HUDEP-2 (cell line): ENCODE results near the gene SELENON.

Experiments used
- DNase-seq, 76 experiments: peaks; one replicate each; lab custom pipeline; 2025; ENCODE audit not compliant: unreplicated experiment in 76 of 76; lab: John Stamatoyannopoulos, UW

The SELENON gene

DNA sequence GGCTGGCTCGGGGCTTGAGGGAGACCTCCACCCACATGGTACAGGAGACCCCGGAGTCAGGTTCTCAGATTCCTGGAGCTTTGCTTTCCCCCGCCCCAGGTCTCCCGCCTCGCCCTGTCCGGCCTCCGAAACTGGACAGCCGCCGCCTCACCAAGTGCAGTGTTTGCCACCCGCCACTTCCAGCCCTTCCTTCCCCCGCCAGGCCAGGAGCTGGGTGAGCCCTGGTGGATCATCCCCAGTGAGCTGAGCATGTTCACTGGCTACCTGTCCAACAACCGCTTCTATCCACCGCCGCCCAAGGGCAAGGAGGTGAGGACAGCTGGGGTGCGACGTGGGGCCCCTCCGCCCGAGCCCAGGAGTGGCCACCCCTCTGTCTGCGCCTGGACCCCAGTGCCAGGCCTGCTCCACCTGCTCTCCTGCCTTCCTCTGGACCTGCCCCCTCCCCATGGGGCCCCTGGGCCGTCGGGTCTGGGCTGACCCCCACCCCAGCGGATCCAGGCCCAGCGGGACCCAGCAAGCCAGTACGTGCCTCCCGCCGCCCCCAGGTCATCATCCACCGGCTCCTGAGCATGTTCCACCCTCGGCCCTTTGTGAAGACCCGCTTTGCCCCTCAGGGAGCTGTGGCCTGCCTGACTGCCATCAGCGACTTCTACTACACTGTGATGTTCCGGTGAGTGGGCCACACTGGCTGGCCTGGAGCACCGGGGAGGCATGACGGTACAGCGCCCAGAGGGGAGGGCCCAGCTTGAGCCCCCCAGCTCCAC is 8.7 kb downstream of the SELENON start:
- no peak for DNase-seq

DNA sequence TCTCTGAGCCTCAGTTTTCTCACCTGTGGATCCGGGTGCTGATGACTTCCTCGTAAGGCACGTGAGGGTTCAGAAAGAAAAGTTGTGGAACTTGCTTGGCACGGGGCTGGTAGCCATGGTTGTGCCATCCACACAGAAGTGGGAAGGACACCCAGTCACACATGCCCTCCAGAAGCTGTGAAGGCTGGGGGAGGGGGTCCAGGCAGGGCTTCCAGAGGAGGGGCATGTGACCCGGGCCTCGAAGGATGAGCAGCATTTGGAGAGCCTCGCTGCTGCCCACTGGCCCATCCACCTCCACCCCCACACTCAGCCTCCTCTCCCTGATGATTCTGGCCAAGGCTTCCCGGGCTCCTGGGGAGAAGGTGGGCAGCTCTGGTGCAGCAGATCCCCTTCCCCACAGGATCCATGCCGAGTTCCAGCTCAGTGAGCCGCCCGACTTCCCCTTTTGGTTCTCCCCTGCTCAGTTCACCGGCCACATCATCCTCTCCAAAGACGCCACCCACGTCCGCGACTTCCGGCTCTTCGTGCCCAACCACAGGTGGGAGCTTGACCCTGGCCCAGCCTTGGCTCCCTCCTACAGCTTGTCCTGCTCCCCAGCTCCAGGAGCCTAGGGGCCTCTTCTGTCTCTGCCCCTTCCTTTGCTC is 9.4 kb downstream of the SELENON start:
- DNase-seq: no peak

DNA sequence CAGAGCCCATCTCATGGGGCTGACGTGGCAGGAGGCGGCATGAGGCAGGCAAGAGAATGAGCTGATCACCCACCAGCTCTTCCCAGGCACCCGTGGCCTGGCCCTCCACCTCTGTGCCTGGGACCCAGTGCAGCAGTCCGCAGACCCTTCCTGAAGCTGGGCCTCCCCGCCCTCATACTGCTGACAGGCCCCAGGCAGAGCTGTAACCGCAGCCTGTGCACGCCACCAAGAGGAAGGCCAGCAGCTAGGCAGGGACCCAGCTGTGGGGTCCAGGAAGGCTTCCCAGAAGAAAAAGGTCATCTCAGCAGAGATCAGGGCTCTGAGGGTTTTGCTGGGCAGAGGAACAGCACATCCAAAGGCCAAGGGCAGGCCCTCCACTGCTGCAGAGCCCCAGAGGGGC is 9.9 kb downstream of the SELENON start:
- no peak for DNase-seq

DNA sequence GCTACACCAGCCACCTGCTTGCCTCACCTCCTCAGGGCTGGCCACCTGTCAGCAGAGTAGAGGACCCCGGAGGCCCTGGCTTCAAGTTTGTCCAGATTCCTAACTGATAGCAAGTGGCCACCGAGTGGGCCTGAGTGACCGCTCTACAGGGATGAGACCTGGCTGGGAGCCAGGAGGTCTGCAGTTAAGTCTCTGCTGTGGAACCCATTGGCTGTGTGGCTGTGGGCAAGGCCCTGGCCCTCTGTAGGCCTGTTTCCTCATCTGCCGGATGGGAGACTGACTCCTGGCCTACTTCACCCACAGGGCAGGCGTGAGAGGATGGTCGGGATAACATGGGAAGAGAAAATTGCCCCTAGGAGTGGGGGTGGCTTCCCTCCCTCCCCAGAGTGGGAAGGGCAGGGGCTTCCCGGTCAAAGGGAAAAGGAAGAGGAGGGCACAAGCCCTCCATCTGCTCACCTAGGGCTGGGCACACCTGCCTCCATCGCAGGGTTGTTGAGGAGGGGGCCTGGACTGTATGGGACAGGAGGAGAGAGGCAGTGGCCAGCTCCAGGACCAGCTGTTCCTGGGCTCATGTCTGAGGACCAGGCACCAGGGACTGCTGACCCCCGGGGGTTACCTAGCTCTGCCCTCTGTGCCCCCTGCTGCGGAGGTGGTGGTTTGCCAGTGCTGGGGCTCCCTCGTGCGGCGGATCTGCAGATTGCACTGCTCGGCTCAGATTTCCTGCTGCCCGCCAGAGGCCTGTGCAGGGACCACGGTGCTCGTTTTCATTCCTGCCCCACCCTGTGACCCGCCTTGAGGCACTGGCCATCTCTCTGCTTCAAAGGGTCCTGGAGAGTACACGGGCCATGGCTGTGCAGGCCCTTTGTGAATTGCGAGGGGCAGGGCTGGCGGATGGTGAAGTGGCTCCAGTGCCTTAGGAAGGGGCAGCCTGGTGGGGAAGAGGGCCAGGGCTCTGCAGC is 10.6 kb downstream of the SELENON start:
- peak in 53 of 76 experiments; percentile 10 to 68 (median 41) for DNase-seq

DNA sequence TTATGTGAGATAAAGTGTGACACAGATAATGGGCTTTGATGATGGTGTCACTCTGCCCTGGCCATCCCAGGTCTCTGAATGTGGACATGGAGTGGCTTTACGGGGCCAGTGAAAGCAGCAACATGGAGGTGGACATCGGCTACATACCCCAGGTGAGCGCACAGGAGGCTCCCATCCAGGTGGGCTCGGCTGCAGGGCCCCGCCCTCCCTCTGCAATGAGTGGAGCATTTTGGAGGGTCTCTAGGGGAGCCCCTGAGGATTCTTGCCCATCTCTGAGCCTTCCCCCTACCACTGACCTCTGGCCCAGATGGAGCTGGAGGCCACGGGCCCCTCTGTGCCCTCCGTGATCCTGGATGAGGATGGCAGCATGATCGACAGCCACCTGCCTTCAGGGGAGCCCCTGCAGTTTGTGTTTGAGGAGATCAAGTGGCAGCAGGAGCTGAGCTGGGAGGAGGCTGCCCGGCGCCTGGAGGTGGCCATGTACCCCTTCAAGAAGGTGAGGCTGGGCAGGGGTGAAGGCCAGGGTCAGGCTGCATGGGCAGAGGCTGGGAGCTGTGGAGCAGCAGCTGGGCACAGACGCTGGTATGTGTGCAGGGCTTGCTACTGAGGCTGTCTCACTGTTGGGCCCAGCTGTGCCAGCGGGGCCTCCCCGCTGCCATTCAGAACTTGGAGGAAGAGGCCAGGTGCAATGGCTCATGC is 11.5 kb downstream of the SELENON start:
- DNase-seq: no peak

DNA sequence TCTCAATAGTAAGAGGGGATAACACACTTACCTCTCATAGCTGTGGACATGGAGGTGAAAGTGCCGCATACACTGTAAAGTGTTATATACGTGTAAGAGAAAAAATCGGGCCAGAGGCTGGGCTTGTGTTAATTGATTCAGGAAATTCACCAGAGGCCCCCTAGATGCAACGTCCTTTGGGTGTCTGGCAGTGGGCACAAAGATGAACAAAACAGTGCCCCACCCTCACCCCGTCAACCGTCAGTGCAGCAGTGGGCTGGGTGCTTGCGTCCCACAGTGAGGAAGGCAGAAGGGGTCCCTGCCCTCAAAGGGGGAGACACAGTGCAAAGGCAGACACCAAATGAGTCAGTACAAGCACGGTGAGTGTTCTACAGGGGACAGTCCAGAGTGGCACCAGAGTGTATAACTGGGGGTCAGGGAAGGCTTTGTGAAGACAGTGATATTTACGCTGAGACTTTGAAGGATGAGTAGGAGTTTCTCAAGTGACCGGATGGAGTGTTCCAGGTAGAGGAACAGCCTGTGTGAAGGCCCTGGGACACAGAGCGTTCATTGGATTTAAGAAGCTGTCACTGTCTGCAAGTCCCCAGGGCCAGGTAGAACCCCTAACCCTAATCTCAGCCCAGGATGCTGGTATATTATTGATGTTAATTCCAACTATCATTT is 13.2 kb downstream of the SELENON start:
- no peak for DNase-seq

DNA sequence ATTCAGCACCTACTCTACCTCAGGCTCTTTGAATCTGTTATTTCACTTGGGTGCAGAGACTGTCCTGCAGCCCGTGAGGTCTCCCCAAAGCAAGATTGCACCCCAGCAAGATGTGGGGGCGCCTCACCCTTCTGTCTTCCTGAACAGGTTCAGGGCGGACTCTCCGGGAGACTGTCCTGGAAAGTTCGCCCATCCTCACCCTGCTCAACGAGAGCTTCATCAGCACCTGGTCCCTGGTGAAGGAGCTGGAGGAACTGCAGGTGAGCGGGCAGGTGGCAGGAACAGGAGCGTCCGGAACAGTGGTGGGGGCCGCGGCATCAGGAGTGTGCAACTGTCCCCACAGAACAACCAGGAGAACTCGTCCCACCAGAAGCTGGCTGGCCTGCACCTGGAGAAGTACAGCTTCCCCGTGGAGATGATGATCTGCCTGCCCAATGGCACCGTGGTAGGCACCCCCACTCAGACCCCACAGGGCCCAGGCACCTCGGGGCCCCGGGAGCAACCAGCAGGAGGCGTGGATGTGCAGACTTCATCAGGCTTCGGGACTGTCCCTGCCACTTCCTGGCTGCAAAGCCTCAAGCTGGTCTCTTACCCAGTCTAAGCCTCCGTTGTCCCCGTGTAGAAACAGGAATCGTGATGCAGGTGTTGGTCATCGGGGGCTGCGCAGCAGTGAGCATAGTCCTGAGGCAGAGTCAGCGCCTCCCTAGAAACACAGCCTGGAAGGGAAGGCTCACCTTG is 13.9 kb downstream of the SELENON start:
- no peak for DNase-seq

DNA sequence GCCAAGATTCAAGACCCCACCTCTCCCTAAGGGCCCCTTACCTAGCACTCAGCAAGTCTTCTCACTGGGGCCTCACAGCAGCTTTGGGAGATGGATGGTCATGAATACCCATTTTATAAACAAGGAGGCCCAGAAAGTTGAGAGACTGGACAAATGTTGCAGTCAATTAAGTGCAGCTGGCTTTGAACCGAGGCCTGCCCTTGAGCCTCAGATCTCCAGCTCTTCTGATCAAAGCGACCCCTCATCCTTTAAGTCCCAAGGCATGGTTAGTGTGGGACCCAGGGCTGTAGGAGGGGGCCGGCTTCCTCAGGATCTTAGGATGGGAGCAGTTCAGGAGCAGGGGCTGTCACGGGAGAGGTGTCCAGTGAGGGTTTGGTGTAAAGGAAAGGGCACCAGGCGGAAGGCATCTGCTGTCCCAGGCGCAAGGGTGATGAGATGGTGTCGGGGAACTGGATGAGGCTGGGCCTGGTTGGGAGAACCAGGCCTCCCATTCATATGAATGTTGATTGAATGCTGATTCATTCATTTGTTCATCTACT is 14.6 kb downstream of the SELENON start:
- DNase-seq: no peak

DNA sequence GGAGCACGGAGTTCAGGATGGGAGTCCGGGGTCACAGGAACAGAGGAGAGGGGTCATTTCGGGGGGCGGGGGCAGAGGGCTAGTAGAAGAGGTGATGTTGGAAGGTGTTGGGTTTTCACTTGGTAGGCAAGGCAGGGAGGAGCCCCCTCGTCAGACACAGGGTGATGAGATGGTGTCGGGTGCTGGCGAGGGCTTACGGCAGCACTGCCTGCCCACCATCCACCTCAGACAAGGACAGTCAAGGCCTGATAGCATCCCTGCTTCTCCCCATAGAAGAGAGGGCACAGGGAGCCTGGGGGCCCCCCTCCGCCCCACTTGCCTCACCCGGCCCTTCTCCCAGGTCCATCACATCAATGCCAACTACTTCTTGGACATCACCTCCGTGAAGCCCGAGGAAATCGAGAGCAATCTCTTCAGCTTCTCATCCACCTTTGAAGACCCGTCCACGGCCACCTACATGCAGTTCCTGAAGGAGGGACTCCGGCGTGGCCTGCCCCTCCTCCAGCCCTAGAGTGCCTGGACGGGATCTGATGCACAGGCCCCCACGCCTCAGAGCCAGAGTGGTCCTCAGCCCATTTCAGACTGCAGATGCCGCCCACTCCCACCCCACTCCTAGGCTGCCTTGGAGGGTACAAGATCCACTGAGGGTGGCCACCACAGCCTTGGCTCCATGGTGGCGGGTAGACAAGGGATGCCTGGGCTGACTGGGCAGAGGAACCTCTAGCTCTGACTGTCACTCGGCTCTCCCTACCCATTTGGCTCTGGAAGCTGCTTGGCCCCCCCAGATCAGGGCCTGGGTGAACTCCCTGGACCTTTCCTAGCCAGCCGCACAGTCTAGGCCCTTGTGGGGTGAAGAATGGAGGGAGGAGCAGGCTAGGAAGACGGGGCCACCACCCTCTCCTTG is 15.5 kb downstream of the SELENON start:
- no peak for DNase-seq

DNA sequence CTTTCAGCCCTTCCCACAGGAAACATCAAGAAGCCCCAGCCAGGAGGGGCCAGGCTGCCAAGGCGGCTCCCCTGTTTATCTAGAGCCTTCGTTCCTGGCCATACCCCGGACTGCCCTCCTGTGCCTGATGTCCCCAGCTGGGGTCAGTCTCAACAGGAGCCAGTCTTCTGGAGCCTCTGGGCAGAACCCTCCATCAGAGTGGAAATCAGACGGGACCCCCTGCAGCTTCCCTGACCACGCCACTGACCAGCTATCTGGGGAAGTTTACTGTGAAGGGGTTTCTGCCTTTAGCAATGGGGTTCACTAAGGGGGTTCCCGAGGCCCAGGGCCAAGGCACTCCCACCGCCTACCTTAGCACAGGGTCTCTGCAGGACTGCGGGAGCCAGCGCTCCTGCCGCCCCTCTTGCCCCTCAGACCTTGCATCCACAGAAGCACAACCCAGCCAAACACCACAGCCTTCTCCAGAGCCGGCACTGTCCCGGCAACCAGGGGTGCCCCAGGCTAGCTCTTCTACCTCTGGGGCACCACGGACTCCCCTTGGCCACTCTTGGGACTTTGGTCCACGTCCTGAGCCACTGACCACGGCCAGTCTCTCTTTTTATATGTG is 16.2 kb downstream of the SELENON start:
- no peak for DNase-seq

DNA sequence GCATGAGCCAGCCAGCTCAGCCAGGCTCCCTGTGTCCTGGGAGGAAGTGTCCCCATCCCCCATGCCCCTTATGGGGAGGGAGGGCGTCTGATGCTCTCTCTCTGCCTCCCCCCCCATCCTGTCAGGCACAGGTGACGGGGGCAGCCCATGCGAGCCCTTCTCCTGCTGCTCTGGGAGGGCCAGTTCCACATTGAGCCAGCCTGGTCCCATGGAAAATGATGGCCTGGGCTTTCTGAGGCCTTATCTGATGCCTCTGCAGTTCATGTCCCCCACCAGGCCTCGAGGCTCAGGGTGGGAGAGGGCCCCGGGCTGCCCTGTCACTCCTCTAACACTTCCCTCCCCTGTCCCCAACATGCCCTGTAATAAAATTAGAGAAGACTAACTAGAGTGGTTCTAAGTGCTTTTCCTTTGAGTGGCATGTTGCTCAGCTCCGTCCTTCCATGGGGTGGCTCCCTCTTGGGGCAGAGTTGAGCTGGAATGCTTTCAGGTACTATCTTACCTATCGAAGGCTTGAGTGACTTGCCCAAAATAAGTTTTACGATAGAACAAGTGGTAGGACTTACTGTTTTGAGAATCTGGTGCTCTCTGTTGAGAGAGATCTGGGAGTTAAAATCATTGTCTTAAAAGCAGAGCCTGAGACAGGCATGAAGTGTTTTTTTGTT is 18.0 kb downstream of the SELENON start:
- no peak for DNase-seq

DNA sequence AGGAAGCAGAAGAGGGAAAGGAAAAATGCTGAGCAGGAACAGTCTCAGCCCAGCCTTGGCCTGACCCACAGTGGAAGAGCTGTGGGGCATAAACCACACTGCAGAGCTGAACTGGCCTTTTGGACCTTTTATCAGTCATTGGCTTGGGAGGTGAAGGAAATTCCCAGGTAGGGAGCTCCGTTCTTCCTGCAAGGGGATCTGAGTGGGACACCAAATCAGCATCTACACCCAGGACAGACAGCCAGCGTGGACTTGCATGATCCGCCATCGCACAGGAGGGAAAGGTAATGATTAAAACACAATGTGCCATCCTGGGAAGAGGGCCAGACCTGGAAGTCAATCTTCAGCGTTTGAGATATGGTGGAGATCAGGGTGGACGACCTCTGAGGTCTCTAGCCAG is 18.6 kb downstream of the SELENON start:
- no peak for DNase-seq

DNA sequence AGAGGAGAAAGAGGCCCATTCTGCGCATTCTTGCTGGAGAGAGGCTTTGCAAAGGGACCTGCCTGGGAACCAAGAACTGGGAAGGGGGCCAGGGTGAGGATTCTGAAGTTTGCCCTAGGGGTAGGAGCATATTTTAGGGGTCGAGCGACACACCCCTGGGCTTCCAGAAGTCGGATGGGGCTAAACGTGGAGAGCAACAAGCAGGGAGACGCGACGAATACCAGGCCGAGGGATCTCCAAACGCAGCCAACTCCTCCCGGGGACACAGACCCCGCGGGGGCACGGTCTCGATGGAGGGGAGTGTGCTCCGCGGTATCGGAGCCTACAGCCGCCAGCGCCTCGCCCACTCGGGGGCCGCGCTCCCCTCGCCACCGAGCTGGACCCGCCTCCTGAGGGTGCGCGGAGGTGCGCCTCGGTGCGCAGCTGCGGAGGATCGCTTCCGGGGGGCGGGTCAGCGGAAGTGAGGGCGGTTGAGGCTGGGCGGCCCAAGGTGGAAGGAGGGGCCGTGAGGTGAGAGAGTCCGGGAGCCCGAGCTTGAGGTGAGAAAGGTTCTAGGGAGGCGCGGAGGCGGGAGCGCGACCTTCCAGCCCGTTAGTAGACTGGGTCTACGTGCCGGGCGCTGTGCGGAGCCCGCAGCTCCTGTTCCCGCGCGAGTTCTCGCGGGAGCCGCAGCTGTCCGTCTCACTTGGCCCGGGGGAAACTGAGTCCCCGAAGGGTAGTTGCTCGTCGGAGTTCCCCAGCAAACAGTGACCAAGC is 19.7 kb downstream of the SELENON start, which contains the start of gene MTFR1L:
TSS of gene MTFR1L (plus strand) at position 464 of the 756 bp plus-strand sequence. CDS start 3,151 bp downstream, outside the sequence.
- peak in 71 of 76 experiments; percentile 9 to 85 (median 64) for DNase-seq

DNA sequence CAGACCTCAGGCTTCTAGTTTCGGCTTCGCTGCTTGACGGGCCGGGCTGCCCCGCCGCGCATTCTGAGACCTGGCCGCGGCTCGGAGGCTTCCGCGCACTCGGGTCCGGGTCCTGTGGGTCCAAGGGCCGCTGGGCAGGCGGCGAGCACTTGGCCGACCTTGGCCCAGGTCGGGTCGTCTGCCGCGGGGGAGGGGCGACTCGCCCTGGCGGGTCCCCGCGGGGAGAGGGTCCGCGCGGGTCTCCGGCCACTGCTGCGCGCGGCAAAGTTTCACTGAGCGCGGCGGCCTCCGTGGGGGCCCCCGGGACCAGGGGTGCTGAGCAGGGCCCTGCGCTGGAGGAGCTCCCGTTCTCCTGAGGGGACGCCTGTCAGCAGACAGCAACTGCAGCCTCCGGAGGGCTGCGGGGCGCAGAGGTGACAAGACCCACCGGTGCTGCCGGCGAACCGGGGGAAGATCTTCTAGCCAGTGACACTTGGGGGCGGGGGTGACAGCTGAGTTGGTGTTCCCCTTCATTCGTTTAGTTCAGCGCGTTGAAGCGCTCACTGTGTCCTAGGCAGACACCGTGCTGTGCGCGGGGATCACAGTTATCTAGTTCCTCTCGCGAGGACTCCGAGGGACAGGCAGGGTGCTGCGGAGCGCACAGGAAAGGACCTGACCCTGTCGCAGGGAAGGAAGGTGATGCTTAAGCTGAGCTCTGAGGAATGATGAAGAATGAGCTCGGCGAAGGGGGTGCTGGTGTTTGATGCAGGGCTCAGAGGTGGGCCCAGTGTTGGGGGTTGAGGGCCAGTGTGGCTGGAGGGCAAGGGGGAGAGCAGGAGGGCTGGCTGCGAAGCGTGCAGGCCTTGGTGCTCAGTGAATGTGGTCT is 20.5 kb downstream of the SELENON start:
- peak in 54 of 76 experiments; percentile 3 to 64 (median 34) for DNase-seq

DNA sequence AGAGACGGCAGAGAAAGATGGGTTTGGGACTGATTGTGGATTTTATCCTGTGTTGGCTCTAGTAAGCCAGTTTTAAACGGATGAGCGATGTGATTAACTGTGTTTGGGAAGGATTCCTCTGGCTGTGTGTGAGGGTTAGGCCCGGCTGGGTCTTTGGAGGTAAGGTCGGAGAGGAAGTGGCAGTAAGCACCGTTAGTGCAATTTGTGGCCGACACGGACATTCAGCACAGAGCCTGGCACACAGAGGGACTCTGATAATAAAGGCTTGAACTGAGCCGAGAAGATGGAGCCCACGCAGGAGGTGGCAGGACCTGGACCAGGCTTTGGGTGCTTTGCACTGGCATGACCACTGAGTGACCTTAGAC is 21.1 kb downstream of the SELENON start:
- no peak for DNase-seq
